NCI-H2081 treated with DMSO at 0.1 percent for 48 hours (cell line): ENCODE measurements around the gene HTN3.
"Not testable (repeated sequence)": the region's sequence is repeated elsewhere in the genome, so short reads cannot be mapped to it uniquely, and the experiment has no call there.

ENCODE experiments used
- DNase-seq: peaks from one replicate; lab custom pipeline; 2025; lab: John Stamatoyannopoulos, UW

The HTN3 gene

DNA sequence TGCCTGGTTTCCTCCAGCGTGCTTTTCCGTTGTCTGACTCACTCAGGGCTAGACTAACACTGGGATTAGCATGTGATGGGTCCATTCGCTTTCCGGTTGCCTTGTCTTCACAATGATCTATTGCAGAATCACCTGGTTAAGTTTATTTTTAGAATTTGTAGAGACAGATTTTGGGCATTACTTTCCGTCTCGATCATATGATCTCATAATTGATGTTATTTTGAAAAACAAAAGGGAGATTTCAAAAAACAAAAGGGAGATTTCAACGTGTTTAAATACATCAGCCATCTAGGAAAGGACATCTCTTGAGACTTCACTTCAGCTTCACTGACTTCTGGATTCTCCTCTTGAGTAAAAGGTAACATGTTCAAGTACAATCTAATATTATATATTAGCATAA is at the start of gene HTN3:
Gene HTN3 (plus strand): TSS at position 301 of the 400 bp plus-strand sequence. CDS start 2,282 bp downstream, outside the sequence.
- not testable (repeated sequence) for DNase-seq

- DNase-seq = no peak
Observed at GRCh38 chr4:69984030-69984443, 44.2 kb upstream of the HTN3 start.

DNA sequence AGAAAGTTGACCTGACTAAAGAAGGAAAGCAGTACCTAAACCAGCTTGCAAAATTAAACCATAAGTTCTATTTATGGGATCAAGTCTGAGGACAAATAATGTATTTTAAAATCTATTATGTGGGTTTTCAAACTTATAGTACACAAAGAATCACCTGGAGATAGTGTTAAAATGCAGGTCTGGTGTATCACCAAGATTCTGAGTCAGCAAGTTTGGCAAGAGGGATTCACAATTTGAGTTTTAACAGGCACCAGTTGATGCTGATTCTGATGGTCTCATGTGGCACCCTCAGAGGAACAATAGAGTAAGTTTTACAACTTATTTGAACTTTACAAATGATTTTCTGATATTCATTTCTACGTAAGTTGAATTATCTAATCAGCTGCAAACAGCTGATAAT is 41.6 kb upstream of the HTN3 start:
- DNase-seq = no peak

GRCh38 chr4:69991016-69991415 is 37.2 kb upstream of the HTN3 start:
- DNase-seq = no peak

DNA sequence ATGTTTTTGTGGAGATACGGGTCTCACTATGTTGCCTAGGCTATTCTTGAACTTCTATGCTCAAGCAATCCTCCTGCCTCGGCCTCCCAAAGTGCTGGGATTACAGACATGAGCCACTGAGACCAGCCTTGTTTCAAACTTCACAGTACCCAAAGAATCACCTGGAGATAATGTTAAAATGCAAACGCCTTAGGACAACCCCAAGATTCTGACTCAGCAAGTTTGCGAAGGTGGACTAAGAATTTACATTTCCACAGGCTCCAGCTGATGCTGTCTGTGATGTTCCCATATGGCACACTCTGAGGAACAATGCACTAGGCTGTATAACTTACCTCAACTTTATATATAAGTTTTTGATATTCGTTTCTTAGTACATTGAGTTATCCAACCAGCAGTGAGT is 33.5 kb upstream of the HTN3 start:
- no peak for DNase-seq

DNA sequence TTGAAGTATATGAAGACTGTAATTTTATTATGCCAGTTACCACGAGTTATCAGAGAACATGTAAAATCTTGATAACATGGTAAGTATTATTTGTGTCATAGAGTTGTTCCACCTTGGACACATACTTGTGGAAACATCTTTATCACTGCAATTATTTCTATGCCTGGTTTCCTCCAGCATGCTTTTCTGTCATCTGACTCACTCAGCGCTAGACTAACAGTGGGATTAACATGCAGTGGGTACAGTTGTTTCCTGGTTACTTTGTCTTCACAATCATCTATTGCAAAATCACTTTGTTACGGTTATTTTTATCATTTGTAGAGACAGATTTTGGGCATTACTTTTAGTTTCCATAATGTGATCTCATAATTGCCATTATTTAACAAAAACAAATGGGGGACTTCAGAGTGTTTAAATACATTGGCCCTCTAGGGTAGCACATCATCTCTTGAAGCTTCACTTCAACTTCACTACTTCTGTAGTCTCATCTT is 32.7 kb upstream of the HTN3 start, which contains the start of gene STATH:
Gene STATH (plus strand): TSS at position 441 of the 491 bp plus-strand sequence. CDS start 2,472 bp downstream, outside the sequence.
- no peak for DNase-seq

GRCh38 chr4:69999420-69999819 is 28.8 kb upstream of the HTN3 start:
- DNase-seq = no peak

GRCh38 chr4:70000711-70001110 is 27.5 kb upstream of the HTN3 start:
- DNase-seq = no peak

GRCh38 chr4:70002507-70002906 is 25.8 kb upstream of the HTN3 start:
- DNase-seq = no peak

GRCh38 chr4:70008771-70009170 is 19.5 kb upstream of the HTN3 start:
- no peak for DNase-seq

DNA sequence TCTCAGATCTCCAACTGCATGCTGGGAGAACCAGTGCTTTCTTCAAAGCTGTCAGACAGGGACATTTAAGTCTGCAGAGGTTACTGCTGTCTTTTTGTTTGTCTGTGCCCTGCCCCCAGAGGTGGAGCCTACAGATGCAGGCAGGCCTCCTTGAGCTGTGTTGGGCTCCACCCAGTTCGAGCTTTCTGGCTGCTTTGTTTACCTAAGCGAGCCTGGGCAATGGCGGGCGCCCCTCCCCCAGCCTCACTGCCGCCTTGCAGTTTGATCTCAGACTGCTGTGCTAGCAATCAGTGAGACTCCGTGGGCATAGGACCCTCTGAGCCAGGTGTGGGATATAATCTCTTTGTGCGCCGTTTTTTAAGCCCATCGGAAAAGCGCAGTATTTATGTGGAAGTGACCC is 9.3 kb upstream of the HTN3 start:
- not testable (repeated sequence) for DNase-seq

- DNase-seq = no peak
Observed at GRCh38 chr4:70023218-70023617, 5.0 kb upstream of the HTN3 start.

DNA sequence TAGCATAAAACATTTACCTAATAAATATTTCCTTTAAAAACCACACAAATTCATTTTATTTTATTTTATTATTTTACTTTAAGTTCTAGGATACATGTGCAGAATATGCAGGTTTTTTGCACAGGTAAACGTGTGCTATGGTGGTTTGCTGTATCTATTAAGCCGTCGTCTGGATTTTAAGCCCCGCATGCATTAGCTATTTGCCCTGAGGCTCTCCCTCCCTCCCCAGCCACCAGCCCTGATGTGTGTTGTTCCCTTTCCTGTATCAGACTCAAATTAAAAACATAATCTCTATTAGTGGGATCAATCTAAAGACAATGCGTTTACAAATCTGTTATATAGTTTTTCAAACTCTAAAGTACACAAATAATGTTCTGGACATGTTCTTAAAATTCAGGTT is 1.2 kb upstream of the HTN3 start:
- no peak for DNase-seq

- not testable (repeated sequence) for DNase-seq
Observed at GRCh38 chr4:70037559-70037958, 9.3 kb downstream of the HTN3 start.

DNA sequence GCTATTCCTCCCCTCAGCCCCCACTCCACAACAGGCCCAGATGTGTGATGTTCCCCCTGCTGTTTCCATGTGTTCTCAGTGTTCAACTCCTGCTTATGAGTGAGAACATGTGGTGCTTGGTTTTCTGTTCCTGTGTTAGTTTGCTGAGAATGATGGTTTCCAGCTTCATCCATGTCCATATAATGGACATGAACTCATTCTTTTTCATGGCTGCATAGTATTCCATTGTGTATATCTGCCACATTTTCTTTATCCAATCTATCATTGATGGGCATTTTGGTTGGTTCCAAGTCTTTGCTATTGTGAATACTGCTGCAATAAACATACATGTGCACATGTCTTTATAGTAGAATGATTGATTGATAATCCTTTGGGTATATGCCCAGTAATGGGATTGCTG is 11.7 kb downstream of the HTN3 start:
- DNase-seq = not testable (repeated sequence)

GRCh38 chr4:70041652-70042286 is 13.5 kb downstream of the HTN3 start:
- no peak for DNase-seq

- DNase-seq = not testable (repeated sequence)
Observed at GRCh38 chr4:70050138-70050537, 21.9 kb downstream of the HTN3 start, which contains the start of gene HTN1. HTN1 (plus strand) TSS chr4:70050438; CDS start chr4:70053077, 2,639 bp downstream.

- not testable (repeated sequence) for DNase-seq
Observed at GRCh38 chr4:70056534-70056933, 28.3 kb downstream of the HTN3 start.

GRCh38 chr4:70057651-70058050 is 29.4 kb downstream of the HTN3 start:
- DNase-seq = no peak

- DNase-seq = no peak
Observed at GRCh38 chr4:70059149-70059548, 30.9 kb downstream of the HTN3 start.

DNA sequence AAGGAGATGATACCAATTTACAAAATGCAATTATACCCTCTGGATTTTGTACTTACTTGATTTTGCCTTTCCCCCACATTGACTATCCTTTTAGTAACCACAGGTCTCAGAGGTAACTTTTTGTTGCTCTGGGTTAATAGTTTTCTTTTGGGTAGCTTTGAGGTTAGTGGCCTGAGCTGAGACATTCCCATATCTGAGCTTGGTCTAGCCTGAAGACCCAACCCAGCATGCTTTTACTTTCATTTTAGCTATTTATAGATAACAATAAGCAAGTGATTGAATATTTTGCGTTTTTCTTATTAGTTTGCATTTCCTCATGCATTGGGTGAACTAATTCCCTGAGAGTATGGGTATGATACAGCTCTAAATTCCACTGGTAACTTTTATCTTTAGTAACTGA is 33.7 kb downstream of the HTN3 start:
- DNase-seq = no peak

- DNase-seq = no peak
Observed at GRCh38 chr4:70080205-70080604, 51.9 kb downstream of the HTN3 start.
